ENCODE results near the gene CLMP.

The CLMP gene

DNA sequence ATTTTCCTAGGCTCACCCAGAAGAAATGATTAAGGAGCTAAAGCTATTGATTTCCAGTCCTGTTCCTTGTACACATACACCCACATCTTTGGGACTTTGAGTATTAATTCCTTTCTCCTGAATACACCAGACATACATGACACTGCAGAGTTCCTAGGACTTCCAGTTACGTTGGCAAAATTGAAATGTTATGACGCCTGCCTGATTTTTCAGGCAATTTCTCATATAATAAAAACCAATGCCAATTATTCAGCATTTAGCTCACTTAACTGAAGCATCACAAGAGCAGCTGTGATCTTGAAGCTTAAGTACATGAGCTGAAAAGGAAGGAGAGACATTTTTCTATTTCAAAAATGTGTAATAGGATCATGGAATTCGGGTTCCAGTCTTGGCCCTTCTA, 4.5 kb downstream of the CLMP start:
- no peak for DNase-seq (ENCODE audit: low spot score)

- DNase-seq (ENCODE audit: low spot score), result no peak
Observed at GRCh38 chr11:123188508-123189165, 6.4 kb downstream of the CLMP start.

- DNase-seq (ENCODE audit: low spot score), result no peak
Observed at GRCh38 chr11:123187665-123188507, 7.2 kb downstream of the CLMP start.

DNA sequence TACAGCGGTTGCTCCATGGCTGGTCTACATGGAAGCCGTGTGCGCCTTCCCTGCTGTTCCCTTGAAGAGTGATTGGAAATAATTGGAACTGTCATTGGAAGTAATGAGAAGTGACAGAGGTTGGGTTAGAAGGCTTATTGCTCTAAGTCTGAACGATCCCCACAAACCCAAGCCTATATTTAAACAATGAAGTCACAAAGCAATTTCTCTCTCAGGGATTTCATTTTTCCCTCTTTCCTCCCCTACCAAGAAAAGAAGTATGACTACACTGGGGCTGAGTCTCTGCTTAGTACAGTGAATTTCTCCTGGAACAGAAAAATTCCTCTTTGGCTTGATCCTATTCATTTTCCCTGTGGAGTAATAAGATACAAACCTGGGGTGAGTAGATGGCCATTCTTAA, 7.8 kb downstream of the CLMP start:
- DNase-seq (ENCODE audit: low spot score), result no peak

- no peak for DNase-seq (ENCODE audit: low spot score)
Observed at GRCh38 chr11:123186286-123186685, 8.8 kb downstream of the CLMP start.

- no peak for DNase-seq (ENCODE audit: low spot score)
Observed at GRCh38 chr11:123185326-123185725, 9.7 kb downstream of the CLMP start.

DNA sequence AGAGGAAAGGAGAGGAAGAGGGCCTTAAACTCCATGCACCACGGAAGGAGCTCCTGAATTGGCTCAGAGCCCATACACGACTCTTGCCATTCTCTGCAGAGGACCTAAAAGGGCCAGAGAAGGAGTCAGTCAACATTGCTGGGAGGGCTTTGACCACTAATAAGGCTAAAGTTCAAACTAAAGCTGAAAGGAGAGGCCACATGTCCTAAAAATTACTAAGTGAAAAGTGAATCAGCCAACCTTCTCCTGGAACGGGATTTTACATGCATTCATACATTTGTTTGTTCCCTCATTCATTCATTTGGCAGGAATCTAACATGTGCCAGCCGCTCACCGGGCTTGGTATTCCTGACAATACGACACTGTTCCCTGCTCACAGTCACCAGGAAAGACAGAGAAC, 10.5 kb downstream of the CLMP start:
- DNase-seq (ENCODE audit: low spot score), result no peak

DNA sequence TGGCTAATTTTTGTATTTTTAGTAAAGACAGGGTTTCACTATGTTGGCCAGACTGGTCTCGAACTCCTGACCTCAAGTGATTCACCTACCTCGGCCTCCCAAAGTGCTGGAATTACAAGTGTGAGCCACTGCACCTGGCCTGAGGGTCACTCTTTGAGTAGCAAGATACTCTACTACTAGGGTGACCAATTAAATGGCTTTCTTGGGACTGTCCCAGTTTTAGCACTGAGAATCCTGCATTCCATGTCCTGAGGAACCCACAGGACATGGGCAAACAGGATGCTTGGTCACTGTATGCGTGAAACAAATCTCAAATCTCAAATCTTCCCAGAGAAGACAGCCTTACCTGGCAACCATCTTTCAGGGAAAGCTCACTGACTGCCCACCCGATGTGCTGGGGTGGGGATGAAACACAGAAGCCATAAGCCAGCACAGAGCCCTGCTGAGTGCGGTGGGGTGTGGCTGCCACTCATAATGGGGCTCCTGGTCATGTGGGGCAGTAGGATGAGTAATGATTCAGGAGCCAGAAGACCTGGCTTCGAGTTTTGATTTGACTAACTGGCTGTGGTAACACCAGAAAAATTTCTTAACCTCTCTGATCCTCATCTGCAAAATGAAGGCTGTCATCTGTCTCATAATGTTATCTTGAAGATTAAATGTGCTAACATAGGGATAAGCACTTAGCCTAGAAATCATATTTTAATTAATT, 11.5 kb downstream of the CLMP start:
- no peak for DNase-seq (ENCODE audit: low spot score)

GRCh38 chr11:123181767-123182500, 13.1 kb downstream of the CLMP start:
- no peak for DNase-seq (ENCODE audit: low spot score)

DNA sequence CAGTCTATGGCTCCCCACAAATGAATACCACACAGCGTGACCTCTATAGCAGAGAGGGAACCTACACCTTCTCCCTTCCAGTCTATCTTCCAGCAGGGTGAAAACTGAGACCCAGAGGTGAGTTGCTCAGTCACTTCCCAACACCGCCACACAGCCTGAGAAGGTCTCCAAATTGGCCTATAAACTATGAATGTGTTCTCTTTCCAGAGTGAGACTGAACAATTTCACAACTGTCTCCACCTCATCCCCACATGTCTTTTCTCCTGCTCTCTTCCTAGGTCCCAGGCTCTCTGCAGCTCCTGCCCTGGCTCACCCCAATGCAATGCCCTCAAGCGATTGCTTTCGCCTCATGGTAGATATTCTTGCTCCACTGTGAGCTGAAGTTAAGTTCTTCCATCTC, 14.0 kb downstream of the CLMP start:
- DNase-seq (ENCODE audit: low spot score), result no peak

GRCh38 chr11:123180574-123180973, 14.5 kb downstream of the CLMP start:
- no peak for DNase-seq (ENCODE audit: low spot score)

GRCh38 chr11:123180166-123180565, 14.9 kb downstream of the CLMP start:
- DNase-seq (ENCODE audit: low spot score), result no peak

GRCh38 chr11:123179586-123179985, 15.5 kb downstream of the CLMP start:
- no peak for DNase-seq (ENCODE audit: low spot score)

DNA sequence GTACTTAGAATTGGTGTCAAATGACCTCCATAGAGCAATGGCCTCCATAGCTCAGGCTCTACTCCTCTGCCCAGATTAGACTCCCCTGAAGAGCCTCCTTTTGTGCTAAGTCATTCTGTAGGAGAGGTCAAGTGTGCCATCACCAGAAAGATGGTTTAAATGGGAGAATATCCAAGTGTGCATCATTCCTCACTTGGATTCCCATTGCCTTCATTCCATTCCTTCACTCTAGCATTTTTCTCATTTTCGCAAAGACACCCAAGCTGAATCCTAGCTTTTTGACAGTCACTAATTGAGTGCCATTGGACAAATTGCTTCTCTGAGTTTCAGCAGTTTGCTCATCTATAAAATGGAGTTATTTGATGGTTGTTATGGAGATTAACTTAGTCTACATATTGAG, 16.9 kb downstream of the CLMP start:
- no peak for DNase-seq (ENCODE audit: low spot score)

DNA sequence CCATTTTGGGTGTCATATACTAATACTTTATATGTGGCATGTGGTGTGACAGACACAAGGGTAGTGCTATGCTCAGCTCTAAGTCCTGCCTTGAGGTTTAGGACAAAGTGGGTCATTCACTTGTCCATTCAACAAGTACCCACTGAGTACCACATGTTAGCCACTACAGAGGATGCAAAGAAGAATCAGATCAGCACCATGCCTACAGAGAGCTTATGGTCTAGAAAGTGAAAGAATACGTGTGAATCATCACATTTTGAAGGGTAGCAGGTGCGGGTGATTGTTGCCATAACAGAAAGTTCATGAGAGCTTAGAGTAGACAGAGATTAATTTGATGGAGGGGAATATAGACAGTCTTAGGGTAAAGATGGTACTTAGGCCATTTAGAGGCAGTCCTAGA, 18.3 kb downstream of the CLMP start:
- DNase-seq (ENCODE audit: low spot score), result no peak

DNA sequence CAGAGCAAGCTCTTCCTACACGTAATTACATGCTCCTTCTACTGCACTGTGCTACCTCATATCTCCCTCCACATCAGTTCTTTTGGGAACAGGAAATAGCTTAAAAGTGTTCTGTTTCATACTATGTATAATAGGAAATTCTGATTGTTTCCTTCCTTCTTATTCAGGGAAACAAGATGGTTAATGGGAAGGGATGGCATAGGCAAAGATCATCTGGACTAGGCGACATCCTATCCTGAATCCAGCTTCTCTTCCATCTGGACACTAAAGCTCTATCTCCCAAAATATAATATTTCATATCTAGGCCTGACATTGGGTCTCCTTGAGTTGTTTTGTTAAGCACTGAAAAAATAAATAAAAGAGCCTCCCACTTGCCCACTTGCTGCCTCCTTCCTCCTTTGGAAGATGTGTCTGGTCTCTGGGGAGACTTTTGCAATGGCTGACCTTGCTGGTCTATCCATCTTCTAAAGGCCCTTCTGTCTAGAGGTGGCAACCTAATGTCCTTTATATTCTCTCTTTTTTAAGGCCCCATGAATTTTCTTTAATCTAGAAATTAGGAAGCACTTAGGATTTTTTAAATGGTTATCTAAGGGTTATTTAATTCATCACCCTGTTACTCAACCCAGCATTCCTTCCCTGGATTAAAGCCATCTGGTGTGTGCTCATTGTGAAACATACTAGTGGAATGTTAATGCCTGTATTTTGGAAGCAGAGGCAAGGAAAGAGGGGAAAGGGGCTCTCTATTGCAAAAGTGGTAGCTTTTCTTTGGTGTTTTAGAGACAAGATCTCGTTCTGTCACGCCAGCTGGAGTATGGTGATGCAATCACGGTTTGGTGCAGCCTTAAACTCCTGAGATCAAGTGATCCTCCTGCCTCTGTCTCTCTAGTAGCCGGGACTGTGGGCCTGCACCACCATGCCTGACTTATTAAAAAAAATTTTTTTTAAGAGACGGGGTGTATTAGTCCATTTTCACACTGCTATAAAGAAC, 20.6 kb downstream of the CLMP start:
- DNase-seq (ENCODE audit: low spot score), result no peak

GRCh38 chr11:123173856-123174186, 21.2 kb downstream of the CLMP start:
- DNase-seq (ENCODE audit: low spot score), result no peak

DNA sequence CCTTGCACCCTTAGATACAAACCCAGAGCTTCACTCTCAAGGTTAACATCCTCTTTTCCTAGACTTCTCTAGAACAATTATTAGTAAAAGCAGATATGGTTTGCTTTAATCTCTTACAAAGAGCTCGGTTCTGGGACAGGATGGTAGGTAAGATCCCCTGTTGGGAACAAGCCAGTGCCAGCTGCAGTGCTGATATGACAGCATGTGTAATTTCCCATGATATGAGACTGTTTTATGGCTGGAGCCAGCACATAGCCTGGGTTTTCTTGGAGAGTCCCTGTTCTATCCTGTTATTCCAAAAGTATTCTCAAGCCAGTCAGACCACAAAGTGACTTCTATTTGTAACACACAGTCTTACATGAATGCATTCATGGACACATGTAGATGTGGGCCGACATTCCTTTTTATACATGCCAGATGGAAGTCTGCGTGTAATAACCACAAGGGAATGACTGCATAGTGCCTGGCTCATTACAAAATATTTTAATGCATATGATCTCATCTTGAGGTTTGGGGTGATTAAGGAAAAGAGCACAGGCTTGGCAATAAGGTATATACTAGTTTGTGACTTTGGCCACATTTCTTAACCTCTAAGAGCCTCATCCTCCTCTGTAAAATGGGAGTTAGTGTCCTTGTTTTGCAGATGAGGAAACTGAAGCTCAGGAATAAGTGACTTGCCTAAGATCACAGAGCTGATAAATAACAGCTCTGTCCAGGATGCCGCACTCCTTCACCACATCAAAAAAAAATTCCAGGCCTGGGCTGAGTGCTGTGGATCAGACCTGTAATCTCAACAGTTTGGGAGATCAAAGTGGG, 21.8 kb downstream of the CLMP start:
- DNase-seq (ENCODE audit: low spot score), result no peak

DNA sequence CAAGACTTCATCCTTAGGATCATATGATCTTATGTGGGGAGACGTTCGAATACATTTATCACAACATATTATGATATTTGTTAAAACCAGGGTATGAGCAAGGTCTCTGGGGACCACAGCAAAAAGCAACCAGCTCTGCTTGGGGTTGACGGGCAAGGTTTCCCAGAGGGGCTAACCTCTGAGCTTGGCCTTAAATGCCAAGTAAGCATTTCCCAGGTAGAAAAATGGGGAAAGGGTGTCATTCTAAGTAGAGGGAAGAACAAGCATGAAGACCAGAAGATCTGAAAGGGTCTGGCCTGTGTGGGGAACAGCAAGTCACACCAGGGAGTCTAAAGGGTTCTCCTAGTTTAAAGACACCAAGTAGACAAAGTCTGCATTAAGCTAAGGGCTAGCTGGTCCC, 24.1 kb downstream of the CLMP start:
- no peak for DNase-seq (ENCODE audit: low spot score)

GRCh38 chr11:123169821-123170220, 25.2 kb downstream of the CLMP start:
- no peak for DNase-seq (ENCODE audit: low spot score)
